Thymus (tissue), 11 donors: Measurements from ENCODE around the gene ERAS. TPM values are rescaled to one million over a fixed set of nuclear protein-coding genes. Genes with fewer than 3 reads are reported as not detected.

Experiments
- DNase-seq, 9 donors: peaks; one replicate each; pipeline ENCODE4 v3.0.0-alpha.2; 2013; ENCODE audit warnings: low spot score in 9 of 9, low read depth in 6 of 9, missing footprints in 1 of 9
- H3K27ac ChIP-seq, 2 donors: one replicate each; pipeline ENCODE4 v1.5.1; 2013; ENCODE audit warnings: control low read depth in 1 of 2, low read depth in 1 of 2, low read length in 1 of 2, mild to moderate bottlenecking in 1 of 2, moderate library complexity in 1 of 2
- H3K27me3 ChIP-seq, 2 donors: one replicate each; pipeline ENCODE4 v1.5.1; 2013; ENCODE audit warnings: low read length in 1 of 2; ENCODE audit not compliant: control insufficient read depth in 2 of 2, insufficient read depth in 1 of 2
- H3K36me3 ChIP-seq, 2 donors: one replicate each; pipeline ENCODE4 v1.5.1; 2013; ENCODE audit warnings: low read length in 1 of 2, mild to moderate bottlenecking in 1 of 2, moderate library complexity in 1 of 2; ENCODE audit not compliant: control insufficient read depth in 2 of 2, insufficient read depth in 2 of 2
- H3K4me1 ChIP-seq, 2 donors: one replicate each; pipeline ENCODE4 v1.5.1; 2013; ENCODE audit warnings: low read length in 2 of 2; ENCODE audit not compliant: control insufficient read depth in 2 of 2, insufficient read depth in 2 of 2
- H3K4me3 ChIP-seq, 2 donors: one replicate each; pipeline ENCODE4 v1.5.1; 2013; ENCODE audit warnings: low read length in 2 of 2, control low read depth in 1 of 2, mild to moderate bottlenecking in 1 of 2
- H3K9me3 ChIP-seq, 2 donors: one replicate each; pipeline ENCODE4 v1.5.1; 2013; ENCODE audit warnings: low read length in 1 of 2, mild to moderate bottlenecking in 1 of 2; ENCODE audit not compliant: control insufficient read depth in 2 of 2, insufficient read depth in 1 of 2
- WGBS: extraction: QIAGEN DNeasy Blood & Tissue Kit; methylation state at CpG from one replicate; pipeline ENCODE4 v1.1.7; 2013; 5-methylcytosine and 5-hydroxymethylcytosine counted together
- polyA plus RNA-seq: library from polyadenylated mRNA; stranded (reverse); fragments of 200-250 nt; gene quantifications from one replicate; pipeline ENCODE4 v1.2.3, GENCODE V29; 2013
- total RNA-seq: library from RNA; stranded (reverse); fragments of 120-200 nt; gene quantifications from one replicate; pipeline ENCODE4 v1.2.4, GENCODE V29; 2013
- donor health status: healthy.

Gene ERAS
- total and polyA plus RNA-seq, 2 donors = 0.09 TPM; not detected in 1

GRCh38 chrX:48786341-48786800 is 39.9 kb upstream of the ERAS start, which contains the start of gene GATA1:
TSS of gene GATA1 (plus strand) at chrX:48786590. CDS start at chrX:48791110, 4,520 bp downstream.
- Histone ChIP-seq H3K36me3 (no peaks in the 10 kb centered on the region), H3K4me1 (peaks cover 0 to 7% of the 10 kb centered on the region in 2 donors), H3K27ac (no peak within 1 kb of the TSS), H3K9me3 (no peaks in the 10 kb centered on the region), H3K27me3 (no peaks in the 10 kb centered on the region), H3K4me3 (no peak within 1 kb of the TSS)
- WGBS = 93% methylated on average over 7 of the region's 7 CpGs
- no peak for DNase-seq

- Histone ChIP-seq H3K4me1 (peaks cover 0 to 7% of the 10 kb centered on the region in 2 donors), H3K9me3 (no peaks in the 10 kb centered on the region), H3K27ac (no peak overlapping the region), H3K27me3 (no peaks in the 10 kb centered on the region), H3K4me3 (no peak overlapping the region), H3K36me3 (no peaks in the 10 kb centered on the region)
- WGBS = 94% methylated on average over 6 of the region's 6 CpGs
- no peak for DNase-seq
Measured at GRCh38 chrX:48786825-48787504, 39.3 kb upstream of the ERAS start.

DNA sequence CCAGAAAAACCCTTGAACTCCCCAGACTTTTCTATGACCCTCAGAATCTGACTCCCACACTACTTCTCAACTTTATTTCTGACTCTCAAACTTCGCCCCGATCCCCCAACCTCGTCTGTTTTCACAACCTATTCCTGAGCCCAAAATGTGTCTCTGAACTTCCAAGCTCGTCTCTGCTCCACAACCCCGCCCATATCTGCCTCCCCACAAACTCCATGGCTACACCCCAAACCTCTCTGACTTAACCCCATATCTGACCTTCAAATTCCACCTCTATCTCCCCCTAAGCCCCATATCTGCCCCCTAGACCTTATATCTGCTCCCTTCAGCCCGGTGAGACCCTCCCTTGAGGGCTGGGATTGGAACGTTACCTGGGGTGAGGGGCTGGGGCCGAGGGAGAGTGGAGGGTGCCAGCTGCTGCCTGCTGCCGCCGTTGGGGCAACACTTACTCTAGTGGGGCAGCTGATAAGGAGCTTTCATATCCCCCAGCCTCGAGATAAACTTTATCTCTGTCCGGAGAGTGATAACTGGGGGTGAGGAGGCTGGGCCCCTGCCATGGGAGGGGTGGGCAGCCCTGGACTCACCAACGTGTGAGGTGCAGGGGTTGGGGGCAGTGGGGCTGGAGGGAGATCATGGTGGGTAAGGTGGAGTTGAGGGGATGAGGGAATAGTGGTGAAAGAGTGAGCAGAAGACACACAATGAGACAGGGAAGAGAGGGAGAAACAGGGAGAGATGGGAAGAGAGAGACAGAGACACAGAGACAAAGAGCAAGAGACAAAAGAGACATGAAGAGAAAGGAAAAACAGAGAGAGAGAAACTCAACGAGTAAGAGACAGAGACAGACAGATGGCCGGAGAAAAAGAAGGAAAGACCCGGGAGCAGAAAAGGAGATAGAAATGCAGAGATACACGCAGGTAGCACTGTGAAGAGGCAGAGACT is 38.5 kb upstream of the ERAS start:
- WGBS = 87% methylated on average over 17 of the region's 17 CpGs
- no peak overlapping the region for H3K4me3 ChIP-seq
- no peaks in the 10 kb centered on the region for H3K9me3 ChIP-seq
- peaks cover 0 to 7% of the 10 kb centered on the region in 2 donors for H3K4me1 ChIP-seq
- no peaks in the 10 kb centered on the region for H3K27me3 ChIP-seq
- H3K27ac ChIP-seq = no peak overlapping the region
- no peaks in the 10 kb centered on the region for H3K36me3 ChIP-seq
- no peak for DNase-seq

- WGBS = 28% methylated on average over 7 of the region's 7 CpGs
Measured at GRCh38 chrX:48789366-48790220, 36.7 kb upstream of the ERAS start.

DNA sequence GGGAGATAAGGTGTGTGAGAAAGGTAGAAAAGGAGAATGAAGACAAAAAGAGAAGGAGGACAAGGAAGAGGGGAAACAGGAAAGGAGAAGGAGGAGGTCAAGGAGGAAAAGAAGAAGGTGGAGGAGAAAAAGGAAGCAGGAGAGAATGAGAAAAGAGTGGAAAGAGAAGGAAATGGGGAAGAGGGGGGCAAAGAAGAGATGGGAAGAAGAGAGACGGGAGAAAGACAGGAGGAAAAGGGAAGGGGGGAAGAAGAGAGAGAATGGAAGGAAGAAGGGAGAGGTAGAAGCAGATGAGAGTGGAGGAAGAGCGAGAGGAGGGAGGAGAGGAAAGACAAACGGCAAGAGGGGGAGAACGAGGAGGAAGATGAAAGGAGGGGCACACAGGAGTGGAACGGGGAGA is 35.8 kb upstream of the ERAS start:
- no peaks in the 10 kb centered on the region for H3K27me3 ChIP-seq
- no peak overlapping the region for H3K4me3 ChIP-seq
- 96% methylated on average over 5 of the region's 5 CpGs for WGBS
- H3K27ac ChIP-seq = no peak overlapping the region
- peaks cover 0 to 7% of the 10 kb centered on the region in 2 donors for H3K4me1 ChIP-seq
- DNase-seq = no peak
- no peaks in the 10 kb centered on the region for H3K9me3 ChIP-seq
- H3K36me3 ChIP-seq = no peaks in the 10 kb centered on the region

More at GRCh38 chrX:48789366-48790220, 36.7 kb upstream of the ERAS start:
- no peaks in the 10 kb centered on the region for H3K9me3 ChIP-seq
- H3K4me3 ChIP-seq = no peak overlapping the region
- no peaks in the 10 kb centered on the region for H3K27me3 ChIP-seq
- H3K36me3 ChIP-seq = no peaks in the 10 kb centered on the region
- DNase-seq = peak in 2 of 9 donors; percentile 2 to 22
- no peak overlapping the region for H3K27ac ChIP-seq
- H3K4me1 ChIP-seq = peaks cover 0 to 7% of the 10 kb centered on the region in 2 donors

DNA sequence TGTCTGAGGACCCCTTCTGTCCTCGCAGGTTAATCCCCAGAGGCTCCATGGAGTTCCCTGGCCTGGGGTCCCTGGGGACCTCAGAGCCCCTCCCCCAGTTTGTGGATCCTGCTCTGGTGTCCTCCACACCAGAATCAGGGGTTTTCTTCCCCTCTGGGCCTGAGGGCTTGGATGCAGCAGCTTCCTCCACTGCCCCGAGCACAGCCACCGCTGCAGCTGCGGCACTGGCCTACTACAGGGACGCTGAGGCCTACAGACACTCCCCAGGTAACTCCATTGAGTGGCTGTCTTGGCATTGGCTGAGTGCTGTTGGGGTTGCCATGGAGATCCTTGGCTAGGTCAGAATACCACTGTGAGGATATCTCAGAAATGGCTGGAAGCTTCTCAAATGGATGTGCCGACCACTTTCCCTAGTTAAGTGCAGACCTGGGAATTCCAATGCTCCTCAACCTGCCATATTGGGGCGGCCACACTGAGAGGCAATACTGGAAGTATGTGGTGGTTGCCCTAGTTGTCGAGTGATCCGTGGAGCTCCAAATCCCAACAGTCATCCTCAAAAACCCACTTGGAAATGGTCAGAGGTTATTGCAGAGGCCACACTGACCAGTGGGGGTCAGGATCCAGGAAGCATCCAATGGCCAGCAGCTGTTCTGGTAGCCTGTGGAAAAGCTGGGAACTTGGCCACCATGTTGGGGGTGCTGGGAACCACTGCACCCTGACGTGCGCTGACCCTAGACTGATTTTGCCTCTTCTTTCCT is 35.1 kb upstream of the ERAS start:
- Histone ChIP-seq H3K27me3 (no peaks in the 10 kb centered on the region), H3K36me3 (no peaks in the 10 kb centered on the region), H3K4me3 (no peak overlapping the region), H3K27ac (no peak overlapping the region), H3K4me1 (peaks cover 0 to 7% of the 10 kb centered on the region in 2 donors), H3K9me3 (no peaks in the 10 kb centered on the region)
- no peak for DNase-seq
- WGBS = 96% methylated on average over 11 of the region's 11 CpGs

- Histone ChIP-seq H3K4me3 (no peak overlapping the region), H3K27me3 (no peaks in the 10 kb centered on the region), H3K9me3 (no peaks in the 10 kb centered on the region), H3K4me1 (peaks cover 0 to 7% of the 10 kb centered on the region in 2 donors), H3K36me3 (no peaks in the 10 kb centered on the region), H3K27ac (no peak overlapping the region)
- WGBS = 97% methylated on average over 7 of the region's 7 CpGs
- DNase-seq = no peak
Measured at GRCh38 chrX:48792219-48792618, 34.1 kb upstream of the ERAS start.

DNA sequence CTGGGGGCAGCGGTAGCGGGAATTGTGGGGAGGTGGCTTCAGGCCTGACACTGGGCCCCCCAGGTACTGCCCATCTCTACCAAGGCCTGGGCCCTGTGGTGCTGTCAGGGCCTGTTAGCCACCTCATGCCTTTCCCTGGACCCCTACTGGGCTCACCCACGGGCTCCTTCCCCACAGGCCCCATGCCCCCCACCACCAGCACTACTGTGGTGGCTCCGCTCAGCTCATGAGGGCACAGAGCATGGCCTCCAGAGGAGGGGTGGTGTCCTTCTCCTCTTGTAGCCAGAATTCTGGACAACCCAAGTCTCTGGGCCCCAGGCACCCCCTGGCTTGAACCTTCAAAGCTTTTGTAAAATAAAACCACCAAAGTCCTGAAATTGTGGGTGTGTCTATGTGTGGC is 32.4 kb upstream of the ERAS start:
- H3K36me3 ChIP-seq = no peaks in the 10 kb centered on the region
- H3K4me1 ChIP-seq = peaks cover 0 to 7% of the 10 kb centered on the region in 2 donors
- H3K27me3 ChIP-seq = no peaks in the 10 kb centered on the region
- no peak for DNase-seq
- no peak overlapping the region for H3K27ac ChIP-seq
- no peaks in the 10 kb centered on the region for H3K9me3 ChIP-seq
- WGBS = 97% methylated on average over 4 of the region's 4 CpGs
- no peak overlapping the region for H3K4me3 ChIP-seq
